ENCODE data around the gene CSNK1A1L. TPM values are rescaled to one million over a fixed set of nuclear protein-coding genes. Genes with fewer than 3 reads are reported as not detected.

CSNK1A1L gene
- total RNA-seq, 6 experiments from 2014 or later = not detected

GRCh38 chr13:37070956-37071355, 34.5 kb downstream of the CSNK1A1L start:
- H3K9me3 ChIP-seq = no peaks in the 10 kb centered on the region
- WGBS (ENCODE audit: insufficient coverage, low coverage, low lambda C conversion rate, missing lambda C conversion rate) = no CpG with 5 or more reads among the region's 7 CpGs
- no peaks in the 10 kb centered on the region for H3K4me1 ChIP-seq
- H3K27me3 ChIP-seq = no peaks in the 10 kb centered on the region
- ATAC-seq (no peak), DNase-seq (no peak)
- intact Hi-C loops (cut with DNase I) = no loop called here
- no peak overlapping the region for H3K4me3 ChIP-seq
- H3K27ac ChIP-seq = no peak overlapping the region
- no peaks in the 10 kb centered on the region for H3K36me3 ChIP-seq
- TF ChIP-seq CTCF (IDR thresholded peaks at IDR 0.05) (no peak), POLR2A (IDR thresholded peaks at IDR 0.05) (no peak)

- Histone ChIP-seq H3K4me1 (no peaks in the 10 kb centered on the region), H3K27me3 (no peaks in the 10 kb centered on the region), H3K27ac (no peak overlapping the region), H3K4me3 (no peak overlapping the region), H3K36me3 (no peaks in the 10 kb centered on the region), H3K9me3 (no peaks in the 10 kb centered on the region)
- peak in 1 of 4 donors; percentile 33 for ATAC-seq
- no peak for DNase-seq
- WGBS (ENCODE audit: insufficient coverage, low coverage, low lambda C conversion rate, missing lambda C conversion rate) = 80% methylated on average over 1 of the region's 9 CpGs
- no peak for TF ChIP-seq POLR2A (IDR thresholded peaks at IDR 0.05)
- TF ChIP-seq CTCF (IDR thresholded peaks at IDR 0.05) = no peak
- intact Hi-C loops (cut with DNase I) = no loop called here
These were observed 35.2 kb downstream of the CSNK1A1L start for GRCh38 chr13:37070145-37070695.

GRCh38 chr13:37069597-37070103, 35.8 kb downstream of the CSNK1A1L start:
- DNase-seq (no peak), ATAC-seq (peak in 1 of 4 donors; percentile 43)
- Histone ChIP-seq H3K4me1 (no peaks in the 10 kb centered on the region), H3K36me3 (no peaks in the 10 kb centered on the region), H3K9me3 (no peaks in the 10 kb centered on the region), H3K27me3 (no peaks in the 10 kb centered on the region), H3K27ac (no peak overlapping the region), H3K4me3 (no peak overlapping the region)
- intact Hi-C loops (cut with DNase I) = no loop called here
- TF ChIP-seq CTCF (IDR thresholded peaks at IDR 0.05) (no peak), POLR2A (IDR thresholded peaks at IDR 0.05) (no peak)
- WGBS (ENCODE audit: insufficient coverage, low coverage, low lambda C conversion rate, missing lambda C conversion rate) = 80% methylated on average over 1 of the region's 22 CpGs

- intact Hi-C loops (cut with DNase I) = no loop called here
These were observed 36.5 kb downstream of the CSNK1A1L start for GRCh38 chr13:37068962-37069361.

More at GRCh38 chr13:37068962-37069361, 36.5 kb downstream of the CSNK1A1L start:
- no peaks in the 10 kb centered on the region for H3K4me1 ChIP-seq
- TF ChIP-seq CTCF (IDR thresholded peaks at IDR 0.05) (peak in 3 of 4 donors; percentile 21 to 27 (median 25)), POLR2A (IDR thresholded peaks at IDR 0.05) (no peak)
- H3K27ac ChIP-seq = no peak overlapping the region
- no peak for ATAC-seq
- H3K36me3 ChIP-seq = no peaks in the 10 kb centered on the region
- H3K9me3 ChIP-seq = no peaks in the 10 kb centered on the region
- no peak overlapping the region for H3K4me3 ChIP-seq
- no peaks in the 10 kb centered on the region for H3K27me3 ChIP-seq
- no peak for DNase-seq
